Motor neuron (in vitro differentiated cells): Measurements from ENCODE around the gene PHKB. TPM values are rescaled to one million over a fixed set of nuclear protein-coding genes. Genes with fewer than 3 reads are reported as not detected.

Experiments used
- ATAC-seq, 8 experiments: fragments of 200-7000 bp; cut with Tn5 transposase; replicated peaks in 6 of 8; 2 replicates each; pipeline ENCODE4 v1.8.0; 2021; ENCODE audit warnings: mild to moderate bottlenecking in 8 of 8, moderate library complexity in 8 of 8
- H3K27ac ChIP-seq, 2 donors: fragments of 250-450 bp; sonication (Bioruptor Pico); 2 replicates each; pipeline ENCODE4 v1.9.0; 2021; ENCODE audit warnings: antibody characterized with exemption in 2 of 2, mild to moderate bottlenecking in 2 of 2, moderate library complexity in 1 of 2
- H3K4me1 ChIP-seq, 2 donors: fragments of 250-450 bp; sonication (Bioruptor Pico); replicated peaks in 1 of 2; 2 replicates each; pipeline ENCODE4 v1.6.1; 2021; ENCODE audit warnings: antibody characterized with exemption in 2 of 2, mild to moderate bottlenecking in 2 of 2, moderate library complexity in 1 of 2
- H3K4me3 ChIP-seq, 5 donors: fragments of 250-450 bp; sonication (Bioruptor Pico); 2 replicates each; pipeline ENCODE4 v1.9.0; 2021; ENCODE audit warnings: antibody characterized with exemption in 5 of 5, mild to moderate bottlenecking in 5 of 5, moderate library complexity in 4 of 5
- WGBS, 10 experiments: fragments of 450-650 bp; shearing (Covaris generic); methylation state at CpG; one replicate each; pipeline ENCODE4 v1.0.0; 2022; 5-methylcytosine and 5-hydroxymethylcytosine counted together
- in situ Hi-C, 9 experiments: fragments of 400-800 bp; cut with MboI; loops; one replicate each; pipeline ENCODE4 v1.15.0; 2021; ENCODE audit warnings: low sequenced_read_pairs in 9 of 9, low pct_unique_long_range_greater_than_20kb in 2 of 9; ENCODE audit not compliant: unreplicated experiment in 9 of 9
- total RNA-seq, 8 experiments: library from RNA; unstranded; fragments of 300-600 nt; gene quantifications; 2 replicates each; pipeline versions ENCODE4 v1.2.3 to v1.2.4, GENCODE V29; 2022

Gene PHKB
- total RNA-seq, 8 experiments from 2014 or later: 47.8 to 76.8 (median 63.4) TPM

DNA sequence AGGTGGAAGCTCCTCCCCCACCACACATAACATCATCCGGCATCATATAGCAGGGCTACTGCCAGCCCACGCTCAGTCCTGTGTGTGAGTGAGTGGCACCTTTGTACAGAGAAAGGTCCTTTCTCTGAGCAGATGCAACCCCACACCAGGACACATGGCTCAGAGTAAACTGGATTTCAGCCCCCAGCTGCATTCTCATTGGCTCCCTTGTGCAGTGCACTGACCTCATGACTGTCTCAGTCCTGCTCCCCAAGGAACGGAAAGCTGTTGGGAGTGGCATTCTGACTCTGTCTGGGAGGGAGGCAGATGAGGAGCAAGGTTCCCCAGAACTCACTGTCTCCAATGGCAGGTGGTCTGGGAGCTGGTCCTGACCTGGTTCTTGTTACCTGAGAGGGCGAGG lies 244.1 kb downstream of the PHKB start:
- in situ Hi-C loops: no loop called here
- peak; percentile 16 to 59 (median 41) for ATAC-seq
- Histone ChIP-seq H3K27ac (no peak overlapping the region), H3K4me1 (no peaks in the 10 kb centered on the region), H3K4me3 (no peak overlapping the region)
- WGBS, 10 experiments: 40 to 100% (median 85%) methylated on average over 1 to 2 of the region's 4 CpGs; no CpG with 5 or more reads in 4 of the 10 experiments

DNA sequence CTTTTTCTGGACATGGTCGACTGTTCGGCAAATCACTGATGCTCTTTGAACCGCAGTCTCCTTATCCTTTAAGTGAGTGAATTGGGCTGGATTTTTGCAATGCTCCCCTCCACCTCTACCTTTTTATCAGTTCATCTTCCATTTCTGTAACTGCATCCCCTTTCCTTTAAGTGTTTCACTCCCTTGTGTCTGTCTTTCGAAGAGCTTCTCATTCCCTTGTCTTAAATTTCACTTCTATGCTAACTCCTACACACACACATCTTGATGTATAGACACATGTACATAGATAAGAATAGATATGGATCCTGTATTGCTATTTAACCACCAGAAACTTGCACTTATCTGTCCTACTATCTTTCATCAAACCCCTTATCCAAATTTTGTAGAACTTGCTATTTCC lies 250.7 kb downstream of the PHKB start:
- WGBS, 10 experiments: 80 to 100% (median 95%) methylated on average over 2 to 4 of the region's 4 CpGs; no CpG with 5 or more reads in 3 of the 10 experiments
- H3K4me1 ChIP-seq: peaks cover 0 to 10% of the 10 kb centered on the region in 2 donors
- ATAC-seq: no peak
- H3K27ac ChIP-seq: no peak overlapping the region
- in situ Hi-C loops: no loop called here
- no peak overlapping the region for H3K4me3 ChIP-seq

DNA sequence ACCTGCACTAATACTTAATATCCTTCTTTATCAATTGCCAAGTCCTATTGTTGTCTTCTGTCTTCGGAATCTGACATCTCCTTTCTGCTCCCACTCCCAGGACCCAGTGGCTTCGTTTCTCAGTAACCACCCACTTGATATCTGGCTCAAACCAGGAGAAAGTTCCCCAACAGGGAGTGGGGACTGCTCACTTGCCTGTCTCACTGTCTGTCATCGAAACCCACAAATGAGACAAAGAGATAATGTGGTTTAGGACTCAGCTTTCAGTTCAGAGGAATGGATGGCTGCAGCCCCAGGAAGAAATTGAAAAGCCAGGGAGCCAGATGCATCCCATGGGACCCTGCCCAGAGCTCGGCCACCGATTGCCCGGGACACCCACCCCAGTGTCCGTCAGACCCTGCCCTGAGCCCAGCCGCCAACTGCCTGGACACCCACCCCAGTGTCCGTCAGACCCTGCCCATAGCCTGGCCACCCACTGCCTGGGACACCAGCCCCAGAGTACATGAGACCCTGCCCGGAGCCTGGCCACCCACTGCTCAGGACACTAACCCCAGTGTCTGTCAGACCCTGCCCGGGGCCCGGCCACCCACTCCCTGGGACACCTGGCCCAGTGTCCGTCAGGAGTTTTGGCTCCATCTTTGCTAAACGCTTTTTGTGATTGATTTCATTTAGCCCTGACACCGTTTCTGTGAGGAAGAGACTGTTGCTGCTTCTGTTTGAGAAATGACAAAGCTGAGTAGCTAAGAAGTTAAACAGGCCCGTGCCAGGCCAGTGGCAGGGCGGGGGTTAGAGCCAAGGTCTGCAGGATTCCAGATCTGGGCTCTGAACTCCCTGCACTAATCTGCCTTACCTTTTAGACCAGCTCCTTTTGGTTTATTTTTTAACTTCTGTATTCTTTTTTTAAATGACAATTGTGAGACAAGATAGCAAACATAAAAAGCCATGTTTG lies 251.4 kb downstream of the PHKB start:
- H3K4me3 ChIP-seq: no peak overlapping the region
- ATAC-seq: peak in 1 of 8 experiments; percentile 15
- in situ Hi-C loops: no loop called here
- H3K27ac ChIP-seq: no peak overlapping the region
- peaks cover 0 to 10% of the 10 kb centered on the region in 2 donors for H3K4me1 ChIP-seq
- WGBS, 10 experiments: 29 to 94% (median 76%) methylated on average over 1 to 13 of the region's 17 CpGs; no CpG with 5 or more reads in 1 of the 10 experiments

DNA sequence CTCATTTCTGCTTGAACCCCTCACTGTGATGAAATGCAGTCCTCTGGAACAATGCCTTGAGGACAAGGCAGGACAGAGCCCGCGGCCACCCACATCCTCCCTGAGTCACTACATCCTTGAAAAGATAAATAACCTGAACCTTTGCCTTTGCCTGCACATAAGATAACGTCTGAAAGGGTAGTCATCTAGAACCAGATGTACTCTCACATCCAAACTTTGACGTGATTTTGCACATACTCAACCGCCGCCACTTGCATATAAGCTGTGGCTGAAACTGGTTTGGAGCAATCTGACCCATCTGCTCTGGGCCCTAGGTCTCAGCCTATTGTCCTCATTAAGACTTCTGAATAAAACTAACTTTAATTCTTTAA lies 252.1 kb downstream of the PHKB start:
- peak in 2 of 8 experiments; percentile 58 to 80 for ATAC-seq
- in situ Hi-C loops: no loop called here
- 10 to 94% (median 54%) methylated on average over 1 to 6 of the region's 6 CpGs; no CpG with 5 or more reads in 2 of the 10 experiments for WGBS, 10 experiments
- Histone ChIP-seq H3K4me3 (no peak overlapping the region), H3K4me1 (peaks cover 0 to 10% of the 10 kb centered on the region in 2 donors), H3K27ac (no peak overlapping the region)

DNA sequence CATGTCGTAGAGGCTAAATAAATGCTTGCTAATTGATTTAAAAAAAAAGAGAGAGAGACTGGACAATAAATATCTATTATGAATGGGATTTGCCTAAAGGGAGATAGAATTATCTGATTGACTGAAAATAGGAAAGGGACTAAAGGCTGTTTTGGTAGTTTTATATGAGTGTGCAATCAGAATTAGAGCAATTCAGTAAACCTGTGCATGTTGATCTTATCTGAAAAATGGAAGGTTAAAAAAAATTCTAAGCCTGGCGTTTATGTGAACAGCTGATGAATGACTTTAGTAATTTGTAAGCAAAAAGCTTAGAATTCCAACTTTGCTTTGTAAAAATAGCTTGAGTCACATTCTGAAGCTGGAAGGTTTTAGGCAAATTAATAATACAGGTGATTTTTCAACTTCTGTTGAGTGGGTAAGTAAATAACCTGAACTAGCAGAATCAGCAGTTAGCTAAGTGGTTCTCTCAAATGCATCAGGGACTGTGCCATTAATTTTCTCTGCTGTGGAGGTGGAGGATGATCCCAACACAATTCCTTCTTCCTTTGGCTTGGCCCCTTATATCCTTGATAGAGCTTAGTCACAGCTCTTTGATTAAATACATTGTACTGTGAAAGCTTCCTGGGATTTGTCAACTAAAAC lies 254.4 kb downstream of the PHKB start:
- WGBS, 10 experiments: 46 to 90% (median 80%) methylated on average over 2 of the region's 2 CpGs; no CpG with 5 or more reads in 1 of the 10 experiments

DNA sequence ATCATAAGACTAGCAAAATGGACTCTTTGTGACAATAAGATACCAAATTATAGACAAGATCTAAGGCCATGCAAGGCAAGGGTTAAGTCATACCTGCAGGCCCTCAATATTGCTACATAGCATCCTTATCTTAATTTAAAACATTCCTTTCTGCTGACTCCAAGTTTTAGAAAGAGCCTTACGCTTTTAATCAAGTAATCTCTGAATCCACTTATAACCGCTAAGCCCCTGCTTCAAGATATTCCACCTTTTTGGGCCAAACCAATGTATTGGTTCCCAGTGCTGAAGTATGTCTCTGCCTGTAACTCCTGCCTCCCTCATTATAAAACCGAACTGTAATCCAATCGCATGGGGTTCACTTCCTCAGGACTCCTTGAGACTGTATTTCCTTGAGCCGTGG lies 255.4 kb downstream of the PHKB start:
- peaks cover 4 to 16% of the 10 kb centered on the region in 2 donors for H3K4me1 ChIP-seq
- H3K4me3 ChIP-seq: no peak overlapping the region
- WGBS, 10 experiments: 64 to 94% (median 86%) methylated on average over 1 to 5 of the region's 5 CpGs; no CpG with 5 or more reads in 3 of the 10 experiments
- no peak for ATAC-seq
- H3K27ac ChIP-seq: no peak overlapping the region
- in situ Hi-C loops: no loop called here

More for the DNA sequence above, 254.4 kb downstream of the PHKB start:
- Histone ChIP-seq H3K27ac (no peak overlapping the region), H3K4me3 (no peak overlapping the region), H3K4me1 (peaks cover 0 to 10% of the 10 kb centered on the region in 2 donors)
- in situ Hi-C loops: no loop called here
- ATAC-seq: peak in 4 of 8 experiments; percentile 37 to 73 (median 52)

DNA sequence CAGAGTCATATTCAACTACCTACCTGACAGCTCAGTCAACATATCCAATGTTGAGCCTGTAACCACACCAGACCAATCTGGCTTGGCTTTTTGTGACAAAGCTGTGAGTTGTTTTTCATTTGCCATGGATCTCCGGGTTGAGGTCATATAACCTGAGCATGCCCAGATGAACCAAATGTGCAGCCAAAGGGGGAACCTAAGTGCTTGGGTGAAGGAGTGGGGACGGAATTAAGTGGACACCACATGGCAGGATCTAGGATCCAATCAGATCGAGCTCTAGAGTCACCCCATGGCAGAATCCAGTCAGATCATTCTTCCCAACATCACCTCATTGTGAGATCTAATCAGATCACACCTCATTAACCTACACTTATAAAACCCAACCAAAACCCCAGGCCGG lies 258.6 kb downstream of the PHKB start:
- ATAC-seq: no peak
- WGBS, 10 experiments: 20 to 100% (median 78%) methylated on average over 1 to 3 of the region's 4 CpGs; no CpG with 5 or more reads in 1 of the 10 experiments
- Histone ChIP-seq H3K4me1 (peaks cover 21 to 38% of the 10 kb centered on the region in 2 donors), H3K27ac (no peak overlapping the region), H3K4me3 (no peak overlapping the region)
- in situ Hi-C loops: no loop called here

DNA sequence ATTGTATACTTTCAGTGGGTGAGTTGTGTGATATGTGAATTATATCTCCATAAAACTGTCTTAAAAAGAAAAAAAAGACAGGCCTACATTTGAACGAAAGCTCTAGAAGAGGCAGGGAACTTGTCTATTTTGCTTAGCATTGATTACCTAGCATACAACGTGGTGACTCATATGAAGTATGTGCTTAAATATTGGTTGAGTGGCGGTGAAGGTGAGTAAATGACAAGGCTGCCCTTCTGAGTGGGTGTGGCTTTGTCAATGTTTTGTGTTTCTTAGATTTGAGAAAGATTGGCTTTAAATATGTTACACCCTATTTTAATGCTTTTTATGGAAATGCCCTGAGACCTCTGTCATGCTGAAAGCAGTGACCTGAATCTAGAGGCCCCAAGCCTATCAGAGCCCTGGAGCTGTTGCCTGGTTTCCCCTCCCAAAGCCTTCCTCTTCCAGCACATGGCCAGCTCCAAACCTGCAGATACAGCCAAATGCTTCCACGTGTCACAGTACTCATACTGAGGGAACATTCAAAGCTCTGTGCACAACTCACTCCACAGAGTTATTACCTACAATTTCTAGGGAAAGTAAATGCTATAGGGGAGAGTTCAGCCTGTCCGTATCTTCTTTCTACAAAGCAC lies 260.0 kb downstream of the PHKB start:
- peak in 6 of 8 experiments; percentile 39 to 99 (median 71) for ATAC-seq
- Histone ChIP-seq H3K4me1 (peaks cover 30 to 40% of the 10 kb centered on the region in 2 donors), H3K4me3 (no peak overlapping the region), H3K27ac (no peak overlapping the region)
- 20 to 76% (median 59%) methylated on average over 2 to 5 of the region's 5 CpGs; no CpG with 5 or more reads in 2 of the 10 experiments for WGBS, 10 experiments
- in situ Hi-C loops: no loop called here

DNA sequence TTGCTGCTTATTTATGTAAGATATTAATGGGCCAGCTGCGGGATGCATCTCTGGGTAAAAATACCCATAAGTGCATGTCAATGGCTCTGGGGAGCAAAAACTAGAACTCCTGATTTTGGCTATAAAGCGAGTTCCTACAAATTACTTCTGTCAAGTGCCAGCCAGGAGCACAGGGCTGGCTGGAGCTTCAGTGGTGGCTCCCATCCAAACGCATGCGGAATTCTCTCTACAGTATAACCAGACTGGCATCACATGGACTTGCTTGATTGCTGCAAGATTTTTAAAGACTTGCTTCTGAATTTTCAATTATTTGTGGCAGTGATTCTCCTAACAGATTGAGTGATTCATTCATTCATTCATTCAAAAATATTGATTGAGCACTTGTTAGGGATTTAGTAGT lies 260.9 kb downstream of the PHKB start:
- H3K27ac ChIP-seq: no peak overlapping the region
- peaks cover 37 to 44% of the 10 kb centered on the region in 2 donors for H3K4me1 ChIP-seq
- WGBS, 10 experiments: 60 to 100% (median 92%) methylated on average over 1 to 4 of the region's 4 CpGs; no CpG with 5 or more reads in 1 of the 10 experiments
- ATAC-seq: no peak
- in situ Hi-C loops: no loop called here
- H3K4me3 ChIP-seq: no peak overlapping the region

DNA sequence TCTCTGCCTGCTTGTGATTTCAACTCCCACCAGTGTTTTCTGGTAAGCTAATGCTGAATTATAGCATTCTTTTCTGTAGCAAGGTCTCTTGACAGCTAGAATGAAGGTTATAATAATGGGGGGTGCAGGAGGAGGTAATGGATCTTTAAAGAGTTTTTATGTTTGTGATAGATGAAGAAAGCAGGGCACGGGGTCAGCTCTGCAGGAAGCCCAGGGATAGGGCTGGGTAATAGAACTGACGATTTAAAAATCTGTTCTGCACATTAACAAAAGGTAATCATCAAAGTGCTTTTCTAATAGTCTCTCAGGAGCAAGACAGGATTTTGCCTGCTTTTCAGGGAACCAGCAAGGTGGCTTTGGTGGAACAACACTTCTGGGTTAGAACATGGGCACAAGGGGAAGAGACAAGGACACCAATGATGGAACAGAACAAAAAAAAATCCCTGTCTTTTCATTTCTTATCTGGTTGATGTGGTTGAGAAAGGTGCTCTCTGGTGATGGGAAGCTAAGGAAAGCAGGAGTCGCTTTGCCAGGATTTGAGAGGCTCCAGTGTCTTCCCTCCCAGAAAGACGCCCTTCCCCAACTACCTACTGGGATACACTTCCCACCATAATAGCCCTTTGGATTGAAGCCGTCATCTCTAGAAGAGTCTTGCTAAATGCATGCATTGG lies 263.1 kb downstream of the PHKB start:
- WGBS, 10 experiments: 8 to 100% (median 36%) methylated on average over 1 to 5 of the region's 5 CpGs; no CpG with 5 or more reads in 4 of the 10 experiments
- in situ Hi-C loops: no loop called here
- no peak overlapping the region for H3K4me3 ChIP-seq
- ATAC-seq: peak in 5 of 8 experiments; percentile 52 to 84 (median 75)
- H3K4me1 ChIP-seq: peaks cover 47 to 60% of the 10 kb centered on the region in 2 donors
- no peak overlapping the region for H3K27ac ChIP-seq

DNA sequence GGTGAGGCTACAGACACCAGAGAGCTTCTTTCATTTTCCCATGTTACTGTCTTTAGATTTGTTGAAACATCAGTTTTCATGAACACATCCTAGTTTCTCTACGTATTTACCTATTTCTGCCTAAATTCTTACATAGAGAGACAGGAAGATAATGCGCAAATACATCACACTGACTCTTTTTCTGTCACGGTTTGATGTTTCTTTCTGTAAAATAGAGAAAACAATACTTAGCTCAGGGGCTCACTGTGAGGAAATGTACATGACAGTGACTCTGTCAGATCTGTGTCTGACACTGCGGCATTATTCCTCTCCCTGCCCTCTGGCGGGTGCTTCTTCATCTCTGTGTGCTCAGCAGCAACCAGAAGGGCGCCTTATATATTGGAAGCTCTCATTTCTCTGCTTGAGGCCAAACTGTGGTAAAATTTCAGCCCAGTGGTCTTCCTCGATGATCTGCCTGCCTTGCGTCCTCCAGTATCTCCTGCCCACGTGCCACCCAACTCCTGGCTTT lies 264.1 kb downstream of the PHKB start:
- in situ Hi-C loops: no loop called here
- 59 to 100% (median 90%) methylated on average over 1 to 9 of the region's 9 CpGs for WGBS, 10 experiments
- Histone ChIP-seq H3K27ac (no peak overlapping the region), H3K4me1 (peaks cover 47 to 60% of the 10 kb centered on the region in 2 donors), H3K4me3 (no peak overlapping the region)
- ATAC-seq: no peak

DNA sequence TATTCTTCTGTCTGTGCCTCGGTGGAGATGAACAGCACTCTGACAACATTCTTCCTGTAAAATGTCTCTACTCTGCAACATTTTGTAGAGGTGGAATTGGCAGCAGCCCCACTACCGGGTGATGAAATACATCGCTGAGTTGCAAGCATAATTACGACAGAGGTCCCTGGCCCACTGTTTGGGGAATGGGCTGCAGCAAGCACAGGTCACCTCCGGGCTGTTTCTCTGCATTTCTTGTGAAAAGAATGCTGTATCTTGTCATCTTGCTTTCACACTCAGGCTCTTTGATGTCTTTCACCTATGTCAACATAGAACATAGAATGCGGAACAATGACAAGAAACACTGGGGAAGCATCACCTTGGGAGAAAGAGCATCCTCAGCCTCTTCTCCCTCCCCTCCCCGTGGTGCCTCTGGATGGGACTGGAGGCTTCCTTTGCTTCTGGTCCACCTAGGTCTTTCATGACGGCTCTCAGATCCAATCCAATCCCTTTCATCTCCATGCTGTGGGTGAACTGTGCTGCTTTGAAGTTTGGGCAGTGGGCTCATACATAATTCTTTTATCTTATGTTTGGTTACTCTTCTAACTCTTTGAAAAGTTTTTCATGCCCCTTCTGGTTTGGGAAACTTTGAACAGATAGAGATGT lies 265.0 kb downstream of the PHKB start:
- 65 to 100% (median 84%) methylated on average over 1 to 8 of the region's 8 CpGs; no CpG with 5 or more reads in 2 of the 10 experiments for WGBS, 10 experiments
- ATAC-seq: peak in 3 of 8 experiments; percentile 42 to 66 (median 55)
- Histone ChIP-seq H3K27ac (no peak overlapping the region), H3K4me3 (no peak overlapping the region), H3K4me1 (peaks cover 45 to 57% of the 10 kb centered on the region in 2 donors)
- in situ Hi-C loops: no loop called here
